Measurements from ENCODE around the gene ZMAT5. TPM values are rescaled to one million over a fixed set of nuclear protein-coding genes. Genes with fewer than 3 reads are reported as not detected.

ZMAT5 gene
- total RNA-seq, 1 experiment from 2014 or later, result 13.4 TPM

- TF ChIP-seq, protein P1, sequence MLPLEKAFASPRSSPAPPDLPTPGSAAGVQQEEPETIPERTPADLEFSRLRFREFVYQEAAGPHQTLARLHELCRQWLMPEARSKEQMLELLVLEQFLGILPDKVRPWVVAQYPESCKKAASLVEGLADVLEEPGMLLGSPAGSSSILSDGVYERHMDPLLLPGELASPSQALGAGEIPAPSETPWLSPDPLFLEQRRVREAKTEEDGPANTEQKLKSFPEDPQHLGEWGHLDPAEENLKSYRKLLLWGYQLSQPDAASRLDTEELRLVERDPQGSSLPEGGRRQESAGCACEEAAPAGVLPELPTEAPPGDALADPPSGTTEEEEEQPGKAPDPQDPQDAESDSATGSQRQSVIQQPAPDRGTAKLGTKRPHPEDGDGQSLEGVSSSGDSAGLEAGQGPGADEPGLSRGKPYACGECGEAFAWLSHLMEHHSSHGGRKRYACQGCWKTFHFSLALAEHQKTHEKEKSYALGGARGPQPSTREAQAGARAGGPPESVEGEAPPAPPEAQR (CRISPR knock-in tag; IDR thresholded peaks at IDR 0.05), result no peak
- TF ChIP-seq RELA (CRISPR knock-in tag; IDR thresholded peaks at IDR 0.05; ENCODE audit: borderline replicate concordance), result no peak
- no peak for TF ChIP-seq MYBL2 (CRISPR knock-in tag; IDR thresholded peaks at IDR 0.05)
- TF ChIP-seq, protein P2, sequence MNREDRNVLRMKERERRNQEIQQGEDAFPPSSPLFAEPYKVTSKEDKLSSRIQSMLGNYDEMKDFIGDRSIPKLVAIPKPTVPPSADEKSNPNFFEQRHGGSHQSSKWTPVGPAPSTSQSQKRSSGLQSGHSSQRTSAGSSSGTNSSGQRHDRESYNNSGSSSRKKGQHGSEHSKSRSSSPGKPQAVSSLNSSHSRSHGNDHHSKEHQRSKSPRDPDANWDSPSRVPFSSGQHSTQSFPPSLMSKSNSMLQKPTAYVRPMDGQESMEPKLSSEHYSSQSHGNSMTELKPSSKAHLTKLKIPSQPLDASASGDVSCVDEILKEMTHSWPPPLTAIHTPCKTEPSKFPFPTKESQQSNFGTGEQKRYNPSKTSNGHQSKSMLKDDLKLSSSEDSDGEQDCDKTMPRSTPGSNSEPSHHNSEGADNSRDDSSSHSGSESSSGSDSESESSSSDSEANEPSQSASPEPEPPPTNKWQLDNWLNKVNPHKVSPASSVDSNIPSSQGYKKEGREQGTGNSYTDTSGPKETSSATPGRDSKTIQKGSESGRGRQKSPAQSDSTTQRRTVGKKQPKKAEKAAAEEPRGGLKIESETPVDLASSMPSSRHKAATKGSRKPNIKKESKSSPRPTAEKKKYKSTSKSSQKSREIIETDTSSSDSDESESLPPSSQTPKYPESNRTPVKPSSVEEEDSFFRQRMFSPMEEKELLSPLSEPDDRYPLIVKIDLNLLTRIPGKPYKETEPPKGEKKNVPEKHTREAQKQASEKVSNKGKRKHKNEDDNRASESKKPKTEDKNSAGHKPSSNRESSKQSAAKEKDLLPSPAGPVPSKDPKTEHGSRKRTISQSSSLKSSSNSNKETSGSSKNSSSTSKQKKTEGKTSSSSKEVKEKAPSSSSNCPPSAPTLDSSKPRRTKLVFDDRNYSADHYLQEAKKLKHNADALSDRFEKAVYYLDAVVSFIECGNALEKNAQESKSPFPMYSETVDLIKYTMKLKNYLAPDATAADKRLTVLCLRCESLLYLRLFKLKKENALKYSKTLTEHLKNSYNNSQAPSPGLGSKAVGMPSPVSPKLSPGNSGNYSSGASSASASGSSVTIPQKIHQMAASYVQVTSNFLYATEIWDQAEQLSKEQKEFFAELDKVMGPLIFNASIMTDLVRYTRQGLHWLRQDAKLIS (CRISPR knock-in tag; IDR thresholded peaks at IDR 0.05; ENCODE audit: borderline replicate concordance), result no peak
- no peak for TF ChIP-seq IRF2 (CRISPR knock-in tag; IDR thresholded peaks at IDR 0.05; ENCODE audit: borderline replicate concordance, low read depth)
Observed at GRCh38 chr22:29753808-29754657, 12.8 kb downstream of the ZMAT5 start (continued).

- H3K27ac Mint-ChIP-seq, result no peak overlapping the region
- ChIA-PET CTCF (interaction anchor here (1.0 kb wide), 1 partner anchor 62 kb away, joined by 3 read pairs; no protein-coding TSS in a partner anchor), POLR2A (interaction anchor here (0.6 kb wide), 1 partner anchor 96 kb away, joined by 3 read pairs; no protein-coding TSS in a partner anchor)
- no peaks in the 10 kb centered on the region for H3K27me3 Mint-ChIP-seq (ENCODE audit: low read depth)
- H3K9me3 Mint-ChIP-seq, result no peaks in the 10 kb centered on the region
- no peak overlapping the region for H3K4me3 Mint-ChIP-seq
- no peaks in the 10 kb centered on the region for H3K36me3 Mint-ChIP-seq
- TF ChIP-seq EMX1 (CRISPR knock-in tag; IDR thresholded peaks at IDR 0.05) (no peak), NFATC4 (CRISPR knock-in tag; IDR thresholded peaks at IDR 0.05) (no peak), TEAD4 (CRISPR knock-in tag; IDR thresholded peaks at IDR 0.05) (no peak), ZNF671 (CRISPR knock-in tag; IDR thresholded peaks at IDR 0.05) (no peak), FOXP1 (CRISPR knock-in tag; IDR thresholded peaks at IDR 0.05; ENCODE audit: borderline replicate concordance) (no peak), JUN (CRISPR knock-in tag; IDR thresholded peaks at IDR 0.05) (no peak), ZNF416 (CRISPR knock-in tag; IDR thresholded peaks at IDR 0.05) (no peak)
- TF ChIP-seq, protein P3, sequence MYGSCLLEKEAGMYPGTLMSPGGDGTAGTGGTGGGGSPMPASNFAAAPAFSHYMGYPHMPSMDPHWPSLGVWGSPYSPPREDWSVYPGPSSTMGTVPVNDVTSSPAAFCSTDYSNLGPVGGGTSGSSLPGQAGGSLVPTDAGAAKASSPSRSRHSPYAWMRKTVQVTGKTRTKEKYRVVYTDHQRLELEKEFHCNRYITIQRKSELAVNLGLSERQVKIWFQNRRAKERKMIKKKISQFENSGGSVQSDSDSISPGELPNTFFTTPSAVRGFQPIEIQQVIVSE (CRISPR knock-in tag; IDR thresholded peaks at IDR 0.05; ENCODE audit: borderline replicate concordance), result no peak
- TF ChIP-seq, protein P4, sequence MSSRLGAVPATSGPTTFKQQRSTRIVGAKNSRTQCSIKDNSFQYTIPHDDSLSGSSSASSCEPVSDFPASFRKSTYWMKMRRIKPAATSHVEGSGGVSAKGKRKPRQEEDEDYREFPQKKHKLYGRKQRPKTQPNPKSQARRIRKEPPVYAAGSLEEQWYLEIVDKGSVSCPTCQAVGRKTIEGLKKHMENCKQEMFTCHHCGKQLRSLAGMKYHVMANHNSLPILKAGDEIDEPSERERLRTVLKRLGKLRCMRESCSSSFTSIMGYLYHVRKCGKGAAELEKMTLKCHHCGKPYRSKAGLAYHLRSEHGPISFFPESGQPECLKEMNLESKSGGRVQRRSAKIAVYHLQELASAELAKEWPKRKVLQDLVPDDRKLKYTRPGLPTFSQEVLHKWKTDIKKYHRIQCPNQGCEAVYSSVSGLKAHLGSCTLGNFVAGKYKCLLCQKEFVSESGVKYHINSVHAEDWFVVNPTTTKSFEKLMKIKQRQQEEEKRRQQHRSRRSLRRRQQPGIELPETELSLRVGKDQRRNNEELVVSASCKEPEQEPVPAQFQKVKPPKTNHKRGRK (CRISPR knock-in tag; IDR thresholded peaks at IDR 0.05; ENCODE audit: borderline replicate concordance), result no peak
- TF ChIP-seq, protein P5, sequence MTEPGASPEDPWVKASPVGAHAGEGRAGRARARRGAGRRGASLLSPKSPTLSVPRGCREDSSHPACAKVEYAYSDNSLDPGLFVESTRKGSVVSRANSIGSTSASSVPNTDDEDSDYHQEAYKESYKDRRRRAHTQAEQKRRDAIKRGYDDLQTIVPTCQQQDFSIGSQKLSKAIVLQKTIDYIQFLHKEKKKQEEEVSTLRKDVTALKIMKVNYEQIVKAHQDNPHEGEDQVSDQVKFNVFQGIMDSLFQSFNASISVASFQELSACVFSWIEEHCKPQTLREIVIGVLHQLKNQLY (CRISPR knock-in tag; IDR thresholded peaks at IDR 0.05), result no peak
- H3K4me1 Mint-ChIP-seq, result no peaks in the 10 kb centered on the region
- ATAC-seq, result no peak
- no peak for DNase-seq (ENCODE audit: low spot score)
Observed at GRCh38 chr22:29751669-29752068, 15.1 kb downstream of the ZMAT5 start.

All from WTC11 (cell line).